OCI-LY7 (cell line): ENCODE data around the gene RBL2. TPM values are rescaled to one million over a fixed set of nuclear protein-coding genes. Genes with fewer than 3 reads are reported as not detected.
A peak's percentile ranks its signal among the peaks of the same experiment; 100 is the strongest.

ENCODE experiments used
- BruUV-seq: library from RNA; stranded (reverse); fragments of 400-500 nt; replicated peaks from 2 replicates; lab custom pipeline; 2021; lab: Mats Ljungman, UMichigan
- CTCF ChIA-PET: fragments of 300-600 bp; sonication (Branson Sonifier 250); formaldehyde crosslinking; loops from one replicate; lab custom pipeline; 2022; ENCODE audit warnings: antibody characterized with exemption; ENCODE audit not compliant: unreplicated experiment; lab: Charles Lee
- POLR2A ChIA-PET: fragments of 300-600 bp; sonication (Branson Sonifier 250); formaldehyde crosslinking; loops from one replicate; lab custom pipeline; 2022; ENCODE audit warnings: antibody characterized with exemption; lab: Charles Lee
- DNase-seq: peaks from one replicate; pipeline ENCODE4 v3.0.0-alpha.2; 2015; ENCODE audit warnings: low spot score
- H2AFZ ChIP-seq: fragments of 200-600 bp; sonication (generic), shearing (Covaris generic); 2 replicates; pipeline ENCODE4 v1.6.1; 2014; ENCODE audit warnings: mild to moderate bottlenecking, antibody characterized with exemption, low read length, moderate library complexity
- H3K27ac ChIP-seq: fragments of 200-600 bp; sonication (generic); 2 replicates; pipeline ENCODE4 v1.5.1; 2014; ENCODE audit warnings: mixed run types, low read depth, mild to moderate bottlenecking, moderate library complexity, low read length, inconsistent platforms; ENCODE audit not compliant: poor library complexity, severe bottlenecking
- H3K36me3 ChIP-seq: fragments of 200-600 bp; sonication (generic); 2 replicates; pipeline ENCODE4 v1.6.1; 2014; ENCODE audit warnings: mild to moderate bottlenecking, antibody characterized with exemption, low read length, moderate library complexity, mixed read lengths; ENCODE audit not compliant: insufficient read depth
- H3K4me1 ChIP-seq: fragments of 200-600 bp; sonication (generic); 2 replicates; pipeline ENCODE4 v1.5.1; 2014; ENCODE audit warnings: mild to moderate bottlenecking, low read length; ENCODE audit not compliant: insufficient read depth, poor library complexity, severe bottlenecking
- H3K4me2 ChIP-seq: fragments of 200-600 bp; sonication (generic); 2 replicates; pipeline ENCODE4 v1.6.1; 2014; ENCODE audit warnings: mild to moderate bottlenecking, low read length
- H3K4me3 ChIP-seq: fragments of 200-600 bp; sonication (generic); 2 replicates; pipeline ENCODE4 v1.5.1; 2014; ENCODE audit warnings: mild to moderate bottlenecking, low read depth, low read length; ENCODE audit not compliant: poor library complexity, severe bottlenecking
- H3K79me2 ChIP-seq: fragments of 200-600 bp; sonication (generic); 2 replicates; pipeline ENCODE4 v1.6.1; 2016; ENCODE audit warnings: low read depth, mild to moderate bottlenecking, low read length, moderate library complexity, mixed read lengths; ENCODE audit not compliant: insufficient read depth
- H3K9me2 ChIP-seq: fragments of 200-600 bp; sonication (generic); 2 replicates; pipeline ENCODE4 v1.6.1; 2016; ENCODE audit warnings: mild to moderate bottlenecking, low read length, mixed read lengths; ENCODE audit not compliant: insufficient read depth
- H3K9me3 ChIP-seq: fragments of 200-600 bp; sonication (generic); 2 replicates; pipeline ENCODE4 v1.6.1; 2014; ENCODE audit warnings: mild to moderate bottlenecking, mixed run types, low read length, mixed read lengths
- H4K20me1 ChIP-seq: fragments of 200-600 bp; sonication (generic); 2 replicates; pipeline ENCODE4 v1.6.1; 2014; ENCODE audit warnings: mild to moderate bottlenecking, antibody characterized with exemption, low read length, moderate library complexity, mixed read lengths; ENCODE audit not compliant: insufficient read depth
- EZH2phosphoT487 ChIP-seq: fragments of 200-600 bp; sonication (generic); IDR thresholded peaks from 2 replicates; pipeline ENCODE4 v1.6.1; 2018; ENCODE audit warnings: low read depth, borderline replicate concordance, mild to moderate bottlenecking, mixed run types, antibody characterized with exemption, low read length, moderate library complexity, mixed read lengths
- intact Hi-C: fragments of 100-400 bp; cut with micrococcal nuclease; formaldehyde crosslinking; loops from one replicate; pipeline ENCODE4 v1.10.0; 2022; ENCODE audit not compliant: unreplicated experiment
- total RNA-seq, 2 experiments: library from RNA; depleted of rRNA in 1 of 2; stranded (reverse); fragments of >200 nt in 1 of 2; shearing (Covaris generic) in 1 of 2; gene quantifications; 2 replicates each; pipeline ENCODE4 v1.2.3, GENCODE V29; 2014 to 2022
- TF ChIP-seq, protein P1 (sequence below): fragments of 200-600 bp; sonication (generic); conservative IDR thresholded peaks from 2 replicates; pipeline ENCODE4 v1.5.1; 2014; ENCODE audit warnings: mild to moderate bottlenecking, antibody characterized with exemption, low read length, moderate library complexity, mixed read lengths

RBL2 gene
- total RNA-seq, 2 experiments from 2014 or later: 51.1 to 69.0 TPM

DNA sequence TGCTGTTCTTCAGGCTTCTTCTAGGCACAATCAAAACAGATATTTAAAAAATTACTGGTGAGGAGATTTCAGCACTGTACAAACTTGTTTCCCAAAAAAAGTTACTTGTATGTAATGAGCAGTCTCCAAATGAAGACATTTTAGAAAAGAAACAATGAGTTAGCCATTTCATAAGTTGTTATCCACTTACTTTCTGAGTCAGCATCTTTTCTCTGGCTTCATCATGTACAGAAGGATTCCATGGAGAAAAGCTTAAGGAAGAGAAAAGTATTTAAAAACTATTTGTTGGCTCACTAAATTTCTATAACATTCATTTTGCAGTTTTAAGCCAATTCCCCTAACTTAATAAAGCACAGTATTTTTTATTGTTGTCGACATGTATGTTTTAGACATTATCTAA is 58.2 kb downstream of the RBL2 start:
- no peak overlapping the region for H3K4me3 ChIP-seq
- intact Hi-C loops: loop anchor here (1.0 kb wide), 1 partner anchor 41 kb away; no protein-coding TSS in a partner anchor
- H3K9me3 ChIP-seq: no peaks in the 10 kb centered on the region
- ChIA-PET CTCF (no interaction called here), POLR2A (no interaction called here)
- peaks cover 94% of the 10 kb centered on the region for H3K36me3 ChIP-seq
- no peaks in the 10 kb centered on the region for H4K20me1 ChIP-seq
- BruUV-seq: no TSS peak
- TF ChIP-seq, protein P1, sequence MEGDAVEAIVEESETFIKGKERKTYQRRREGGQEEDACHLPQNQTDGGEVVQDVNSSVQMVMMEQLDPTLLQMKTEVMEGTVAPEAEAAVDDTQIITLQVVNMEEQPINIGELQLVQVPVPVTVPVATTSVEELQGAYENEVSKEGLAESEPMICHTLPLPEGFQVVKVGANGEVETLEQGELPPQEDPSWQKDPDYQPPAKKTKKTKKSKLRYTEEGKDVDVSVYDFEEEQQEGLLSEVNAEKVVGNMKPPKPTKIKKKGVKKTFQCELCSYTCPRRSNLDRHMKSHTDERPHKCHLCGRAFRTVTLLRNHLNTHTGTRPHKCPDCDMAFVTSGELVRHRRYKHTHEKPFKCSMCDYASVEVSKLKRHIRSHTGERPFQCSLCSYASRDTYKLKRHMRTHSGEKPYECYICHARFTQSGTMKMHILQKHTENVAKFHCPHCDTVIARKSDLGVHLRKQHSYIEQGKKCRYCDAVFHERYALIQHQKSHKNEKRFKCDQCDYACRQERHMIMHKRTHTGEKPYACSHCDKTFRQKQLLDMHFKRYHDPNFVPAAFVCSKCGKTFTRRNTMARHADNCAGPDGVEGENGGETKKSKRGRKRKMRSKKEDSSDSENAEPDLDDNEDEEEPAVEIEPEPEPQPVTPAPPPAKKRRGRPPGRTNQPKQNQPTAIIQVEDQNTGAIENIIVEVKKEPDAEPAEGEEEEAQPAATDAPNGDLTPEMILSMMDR: no peak
- no peak for TF ChIP-seq EZH2phosphoT487
- H3K79me2 ChIP-seq: no peaks in the 10 kb centered on the region
- no peaks in the 10 kb centered on the region for H3K4me1 ChIP-seq
- H3K9me2 ChIP-seq: no peaks in the 10 kb centered on the region
- H3K27ac ChIP-seq: no peak overlapping the region
- DNase-seq: no peak
- H3K4me2 ChIP-seq: no peak overlapping the region
- H2AFZ ChIP-seq: no peak overlapping the region

DNA sequence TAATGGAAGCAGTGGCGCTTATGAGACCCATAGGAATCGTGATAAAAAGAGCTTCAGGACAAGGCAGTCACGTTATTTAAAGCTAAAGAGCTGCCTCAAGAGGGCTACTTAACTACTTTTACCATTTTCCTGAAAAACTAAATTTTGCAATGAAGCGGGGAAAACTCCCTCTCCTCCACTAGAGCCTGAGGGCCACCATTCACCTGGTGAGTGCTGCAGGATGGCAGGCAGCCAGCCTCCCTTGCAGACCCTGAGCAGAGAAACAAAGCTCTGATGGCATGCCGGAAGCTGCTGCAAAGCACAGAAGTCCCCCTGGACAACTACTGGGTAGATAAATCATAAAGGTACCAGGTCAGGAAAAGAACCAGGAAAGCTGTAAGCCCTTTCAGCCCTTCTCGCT is 60.4 kb downstream of the RBL2 start:
- no peak overlapping the region for H3K4me2 ChIP-seq
- intact Hi-C loops: no loop called here
- no peak for TF ChIP-seq EZH2phosphoT487
- TF ChIP-seq, protein P1: no peak
- no peaks in the 10 kb centered on the region for H3K9me2 ChIP-seq
- peaks cover 80% of the 10 kb centered on the region for H3K36me3 ChIP-seq
- H3K79me2 ChIP-seq: no peaks in the 10 kb centered on the region
- no peaks in the 10 kb centered on the region for H3K9me3 ChIP-seq
- no TSS peak for BruUV-seq
- H3K4me3 ChIP-seq: no peak overlapping the region
- no peaks in the 10 kb centered on the region for H3K4me1 ChIP-seq
- no peak for DNase-seq
- no peaks in the 10 kb centered on the region for H4K20me1 ChIP-seq
- ChIA-PET POLR2A (interaction anchor here (0.6 kb wide), 1 partner anchor 7 kb away, joined by 3 read pairs; no protein-coding TSS in a partner anchor), CTCF (interaction anchor here (0.9 kb wide), 1 partner anchor 37 kb away, joined by 4 read pairs; no protein-coding TSS in a partner anchor)
- H2AFZ ChIP-seq: no peak overlapping the region
- no peak overlapping the region for H3K27ac ChIP-seq

DNA sequence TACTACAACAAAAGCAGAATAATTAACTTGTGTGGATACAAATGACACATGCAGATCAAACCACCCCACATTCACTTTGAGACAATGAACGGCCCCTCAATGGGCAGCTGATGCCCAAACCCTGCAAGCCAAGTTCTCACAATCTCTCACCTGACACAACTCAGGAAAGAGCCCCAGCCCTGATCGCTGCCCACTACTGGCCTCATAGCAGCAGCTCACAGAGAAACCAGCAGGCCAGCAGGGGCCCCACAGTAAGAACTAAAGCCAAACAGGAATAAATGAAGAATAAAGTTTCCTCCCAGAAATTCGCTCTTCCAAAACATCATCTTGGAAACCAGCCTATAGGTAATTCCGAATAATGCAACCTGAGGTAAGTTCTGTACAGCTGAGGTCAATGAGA is 61.1 kb downstream of the RBL2 start:
- H3K9me2 ChIP-seq: no peaks in the 10 kb centered on the region
- no peak for DNase-seq
- peaks cover 74% of the 10 kb centered on the region for H3K36me3 ChIP-seq
- intact Hi-C loops: no loop called here
- POLR2A ChIA-PET: no interaction called here
- H3K4me3 ChIP-seq: no peak overlapping the region
- no TSS peak for BruUV-seq
- no peak overlapping the region for H3K4me2 ChIP-seq
- H3K79me2 ChIP-seq: no peaks in the 10 kb centered on the region
- H3K27ac ChIP-seq: no peak overlapping the region
- no peaks in the 10 kb centered on the region for H3K9me3 ChIP-seq
- H4K20me1 ChIP-seq: no peaks in the 10 kb centered on the region
- CTCF ChIA-PET: interaction anchor here (0.9 kb wide), 1 partner anchor 38 kb away, joined by 4 read pairs; no protein-coding TSS in a partner anchor
- TF ChIP-seq, protein P1: peak; percentile 23; the same call in 1 of the 2 replicates
- no peak for TF ChIP-seq EZH2phosphoT487
- no peaks in the 10 kb centered on the region for H3K4me1 ChIP-seq
- no peak overlapping the region for H2AFZ ChIP-seq
